CD4-positive, alpha-beta T cell (primary cell): ENCODE results near the gene GPRIN1. TPM values are rescaled to one million over a fixed set of nuclear protein-coding genes. Genes with fewer than 3 reads are reported as not detected.

Experiments used
- ATAC-seq: fragments of 200-7000 bp; cut with Tn5 transposase; one replicate; pipeline ENCODE4 v1.10.0; 2022; ENCODE audit warnings: mild to moderate bottlenecking; ENCODE audit not compliant: poor library complexity
- CTCF ChIA-PET: fragments of 350-600 bp; sonication (Branson Sonifier 250); formaldehyde crosslinking; loops from one replicate; lab custom pipeline; 2021; ENCODE audit warnings: antibody characterized with exemption, inconsistent platforms; lab: Charles Lee
- POLR2A ChIA-PET: fragments of 350-600 bp; sonication (Branson Sonifier 250); formaldehyde crosslinking; loops from one replicate; lab custom pipeline; 2021; ENCODE audit warnings: antibody characterized with exemption, inconsistent platforms; lab: Charles Lee
- DNase-seq, 14 experiments: peaks; one replicate each; pipeline ENCODE4 v3.0.0-alpha.2; 2013 to 2020; ENCODE audit warnings: mixed read lengths in 2 of 14
- H3K27ac ChIP-seq, 2 donors: one replicate each; pipeline versions ENCODE4 v1.5.1 to v1.7.0; 2013; ENCODE audit warnings: low read length in 2 of 2, low read depth in 1 of 2, mild to moderate bottlenecking in 1 of 2
- H3K27me3 ChIP-seq, 2 experiments: 1 replicate in 1 of 2; 2 replicates in 1 of 2; pipeline versions ENCODE4 v1.6.1 to v1.7.0; 2013; ENCODE audit warnings: low read length in 2 of 2, control low read depth in 1 of 2, mild to moderate bottlenecking in 1 of 2, moderate library complexity in 1 of 2; ENCODE audit not compliant: insufficient read depth in 2 of 2, control insufficient read depth in 1 of 2
- H3K36me3 ChIP-seq: one replicate; pipeline ENCODE4 v1.6.1; 2013; ENCODE audit warnings: low read length, control low read depth; ENCODE audit not compliant: insufficient read depth
- H3K4me1 ChIP-seq: one replicate; pipeline ENCODE4 v1.6.1; 2013; ENCODE audit warnings: low read length, control low read depth; ENCODE audit not compliant: insufficient read depth
- H3K4me3 ChIP-seq: one replicate; pipeline ENCODE4 v1.5.1; 2013; ENCODE audit warnings: mild to moderate bottlenecking, low read length, moderate library complexity
- H3K9me3 ChIP-seq, 2 experiments: 1 replicate in 1 of 2; 2 replicates in 1 of 2; pipeline versions ENCODE4 v1.6.1 to v1.7.0; 2013; ENCODE audit warnings: low read length in 2 of 2, mild to moderate bottlenecking in 2 of 2, control low read depth in 1 of 2, moderate library complexity in 1 of 2; ENCODE audit not compliant: control insufficient read depth in 1 of 2, insufficient read depth in 1 of 2
- H3K27ac Mint-ChIP-seq: one replicate; pipeline ENCODE4 v1.8.0; 2020; ENCODE audit warnings: mixed read lengths
- H3K27me3 Mint-ChIP-seq: one replicate; pipeline ENCODE4 v1.8.0; 2021; ENCODE audit warnings: mixed read lengths
- H3K36me3 Mint-ChIP-seq: one replicate; pipeline ENCODE4 v1.8.0; 2021; ENCODE audit warnings: low read depth, mixed read lengths
- H3K4me1 Mint-ChIP-seq: one replicate; pipeline ENCODE4 v1.8.0; 2021; ENCODE audit warnings: low read depth, mixed read lengths
- H3K4me3 Mint-ChIP-seq: one replicate; pipeline ENCODE4 v1.8.0; 2020; ENCODE audit warnings: mild to moderate bottlenecking, mixed read lengths
- H3K9me3 Mint-ChIP-seq: one replicate; pipeline ENCODE4 v1.8.0; 2020; ENCODE audit warnings: mixed read lengths
- intact Hi-C, 2 experiments: fragments of 100-400 bp; cut with DNase I in 1 of 2; cut with micrococcal nuclease in 1 of 2; formaldehyde crosslinking; loops; one replicate each; pipeline versions ENCODE4 v1.15.1 to v1.9.0; 2023 to 2025; cut with DNase I, micrococcal nuclease
- total RNA-seq, 174 experiments: library from RNA in 2 of 174; stranded (reverse) in 2 of 174; gene quantifications; one replicate each; pipeline ENCODE4 v1.2.3 and lab custom pipeline; 2021 to 2026
- TF ChIP-seq, protein P1 (sequence below): fragments of 200-600 bp; IDR thresholded peaks from one replicate; pipeline ENCODE4 v1.8.0; 2022; ENCODE audit warnings: antibody characterized with exemption, mild to moderate bottlenecking

The GPRIN1 gene
- total RNA-seq, 2 experiments from 2014 or later, result 0.22 to 0.36 TPM

DNA sequence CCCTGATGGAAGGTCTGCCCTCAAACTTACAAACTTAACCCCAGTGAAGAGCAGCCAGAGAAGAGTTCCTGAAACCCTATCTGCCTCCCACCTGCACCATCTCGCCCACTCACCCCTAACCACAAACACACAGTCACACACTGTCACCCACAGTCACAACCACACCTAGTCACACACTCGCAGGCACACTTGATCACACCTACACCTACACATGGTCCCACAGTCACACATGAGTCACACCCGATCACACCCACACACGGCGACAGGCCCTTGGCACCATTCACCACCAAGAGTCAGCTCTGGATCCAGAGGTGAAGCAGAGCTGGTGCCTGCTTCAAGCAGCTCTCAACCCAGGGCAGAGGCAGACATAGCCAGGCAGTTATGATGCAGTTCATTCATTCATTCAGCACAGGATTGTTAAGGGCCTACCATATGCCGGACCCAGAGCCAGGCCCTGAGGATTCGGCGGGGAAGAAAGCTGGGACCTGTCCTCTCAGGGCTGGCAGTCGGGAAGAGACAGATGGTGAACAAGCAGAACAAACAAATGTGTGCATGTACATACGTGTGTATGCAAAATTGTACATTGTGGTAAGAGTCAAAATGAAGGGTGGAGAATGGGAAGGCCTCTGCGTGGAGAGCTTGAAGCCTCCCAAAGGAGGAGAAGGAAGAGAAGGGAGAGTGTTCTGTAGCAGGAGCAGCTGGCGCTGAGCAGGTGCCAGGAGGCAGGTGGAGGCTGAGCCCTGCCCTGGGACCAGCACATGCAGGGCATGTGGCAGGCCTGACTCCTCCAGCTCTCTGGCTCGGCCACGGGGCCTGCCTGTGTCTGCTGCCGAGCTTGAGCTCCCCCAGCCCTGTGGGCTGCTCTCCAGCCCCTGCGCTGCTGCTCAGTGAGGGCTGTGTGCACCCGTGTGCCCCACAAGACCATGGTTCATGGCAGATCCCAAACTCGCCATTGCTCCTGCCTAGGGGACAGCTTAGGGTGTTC, 43.7 kb upstream of the GPRIN1 start:
- Histone ChIP-seq H3K27me3 (no peaks in the 10 kb centered on the region), H3K27ac (no peak overlapping the region), H3K4me3 (no peak overlapping the region), H3K9me3 (no peaks in the 10 kb centered on the region), H3K36me3 (peaks cover 16% of the 10 kb centered on the region), H3K4me1 (peaks cover 66% of the 10 kb centered on the region)
- POLR2A ChIA-PET, result no interaction called here
- ATAC-seq (peak; percentile 17), DNase-seq (peak in 6 of 14 experiments; percentile 20 to 63 (median 35))
- Mint-ChIP-seq H3K4me3 (peak overlapping the region; percentile 5), H3K4me1 (peaks cover 53% of the 10 kb centered on the region), H3K27ac (peak overlapping the region; percentile 60), H3K9me3 (no peaks in the 10 kb centered on the region), H3K36me3 (peaks cover 26% of the 10 kb centered on the region), H3K27me3 (no peaks in the 10 kb centered on the region)
- intact Hi-C loops, result no loop called here
- TF ChIP-seq, protein P1, sequence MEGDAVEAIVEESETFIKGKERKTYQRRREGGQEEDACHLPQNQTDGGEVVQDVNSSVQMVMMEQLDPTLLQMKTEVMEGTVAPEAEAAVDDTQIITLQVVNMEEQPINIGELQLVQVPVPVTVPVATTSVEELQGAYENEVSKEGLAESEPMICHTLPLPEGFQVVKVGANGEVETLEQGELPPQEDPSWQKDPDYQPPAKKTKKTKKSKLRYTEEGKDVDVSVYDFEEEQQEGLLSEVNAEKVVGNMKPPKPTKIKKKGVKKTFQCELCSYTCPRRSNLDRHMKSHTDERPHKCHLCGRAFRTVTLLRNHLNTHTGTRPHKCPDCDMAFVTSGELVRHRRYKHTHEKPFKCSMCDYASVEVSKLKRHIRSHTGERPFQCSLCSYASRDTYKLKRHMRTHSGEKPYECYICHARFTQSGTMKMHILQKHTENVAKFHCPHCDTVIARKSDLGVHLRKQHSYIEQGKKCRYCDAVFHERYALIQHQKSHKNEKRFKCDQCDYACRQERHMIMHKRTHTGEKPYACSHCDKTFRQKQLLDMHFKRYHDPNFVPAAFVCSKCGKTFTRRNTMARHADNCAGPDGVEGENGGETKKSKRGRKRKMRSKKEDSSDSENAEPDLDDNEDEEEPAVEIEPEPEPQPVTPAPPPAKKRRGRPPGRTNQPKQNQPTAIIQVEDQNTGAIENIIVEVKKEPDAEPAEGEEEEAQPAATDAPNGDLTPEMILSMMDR, result no peak
- CTCF ChIA-PET, result no interaction called here

DNA sequence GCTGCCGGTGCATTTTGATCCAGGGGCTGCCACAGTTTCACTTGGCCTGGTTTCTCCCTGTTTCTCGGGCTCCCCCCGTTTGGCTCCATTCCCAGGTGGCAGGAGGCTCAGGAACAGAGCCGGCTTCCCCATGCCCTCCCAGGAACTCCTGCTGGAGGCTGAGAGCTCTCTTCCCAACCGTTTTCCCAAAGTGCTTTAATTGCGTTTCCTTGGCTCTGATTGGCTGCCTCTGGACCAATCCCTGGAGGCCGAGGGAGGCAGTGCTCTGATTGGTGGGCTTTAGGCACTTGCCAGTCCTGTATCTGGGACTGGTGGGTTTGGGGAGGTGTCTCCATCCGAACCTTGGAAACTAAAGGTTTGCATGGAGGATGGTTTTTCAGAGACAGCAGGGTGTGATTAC, 42.2 kb upstream of the GPRIN1 start:
- ChIA-PET POLR2A (interaction anchor here (1.4 kb wide), 1 partner anchor 9 kb away, joined by 6 read pairs; no protein-coding TSS in a partner anchor), CTCF (no interaction called here)
- peak overlapping the region; percentile 44 for H3K27ac Mint-ChIP-seq
- no peaks in the 10 kb centered on the region for H3K27me3 ChIP-seq
- intact Hi-C loops, result no loop called here
- peaks cover 68% of the 10 kb centered on the region for H3K4me1 ChIP-seq
- H3K4me3 ChIP-seq, result no peak overlapping the region
- ATAC-seq (no peak), DNase-seq (no peak)
- peaks cover 21% of the 10 kb centered on the region for H3K36me3 Mint-ChIP-seq
- no peak overlapping the region for H3K4me3 Mint-ChIP-seq
- no peaks in the 10 kb centered on the region for H3K9me3 ChIP-seq
- TF ChIP-seq, protein P1, result no peak
- no peaks in the 10 kb centered on the region for H3K27me3 Mint-ChIP-seq
- no peaks in the 10 kb centered on the region for H3K9me3 Mint-ChIP-seq
- H3K4me1 Mint-ChIP-seq, result peaks cover 55% of the 10 kb centered on the region
- no peak overlapping the region for H3K27ac ChIP-seq
- H3K36me3 ChIP-seq, result peaks cover 16% of the 10 kb centered on the region

DNA sequence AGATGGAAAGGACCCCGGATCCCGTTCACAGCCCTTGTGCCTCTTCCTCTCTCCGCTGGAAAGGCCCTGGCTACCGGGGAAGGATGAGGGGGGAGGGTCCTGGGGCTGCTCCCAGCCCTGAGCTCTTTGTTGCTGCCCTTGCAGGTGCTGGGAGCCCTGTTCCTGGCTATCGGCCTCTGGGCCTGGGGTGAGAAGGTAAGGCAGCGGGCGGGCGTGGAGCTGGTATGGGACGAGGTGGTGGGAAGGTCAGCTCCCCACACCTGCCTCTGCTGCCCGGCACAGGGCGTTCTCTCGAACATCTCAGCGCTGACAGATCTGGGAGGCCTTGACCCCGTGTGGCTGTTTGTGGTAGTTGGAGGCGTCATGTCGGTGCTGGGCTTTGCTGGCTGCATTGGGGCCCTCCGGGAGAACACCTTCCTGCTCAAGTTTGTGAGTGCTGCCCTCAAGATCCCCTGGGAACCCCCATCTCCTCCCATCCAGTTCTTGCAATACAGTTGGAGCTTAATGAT, 41.6 kb upstream of the GPRIN1 start:
- CTCF ChIA-PET, result no interaction called here
- H3K27me3 Mint-ChIP-seq, result no peaks in the 10 kb centered on the region
- no peak overlapping the region for H3K4me3 ChIP-seq
- no peak overlapping the region for H3K27ac ChIP-seq
- TF ChIP-seq, protein P1, result no peak
- ATAC-seq (no peak), DNase-seq (no peak)
- intact Hi-C loops, result no loop called here
- H3K27ac Mint-ChIP-seq, result peak overlapping the region; percentile 68
- H3K36me3 Mint-ChIP-seq, result peaks cover 21% of the 10 kb centered on the region
- H3K36me3 ChIP-seq, result peaks cover 10% of the 10 kb centered on the region
- no peaks in the 10 kb centered on the region for H3K27me3 ChIP-seq
- H3K4me1 Mint-ChIP-seq, result peaks cover 61% of the 10 kb centered on the region
- H3K9me3 Mint-ChIP-seq, result no peaks in the 10 kb centered on the region
- peaks cover 72% of the 10 kb centered on the region for H3K4me1 ChIP-seq
- H3K4me3 Mint-ChIP-seq, result no peak overlapping the region
- no peaks in the 10 kb centered on the region for H3K9me3 ChIP-seq
- POLR2A ChIA-PET, result interaction anchor here (1.4 kb wide), 1 partner anchor 9 kb away, joined by 6 read pairs; no protein-coding TSS in a partner anchor
